Measurements from ENCODE around the gene NNT. TPM values are rescaled to one million over a fixed set of nuclear protein-coding genes. Genes with fewer than 3 reads are reported as not detected.
"Not testable (repeated sequence)": the region's sequence is repeated elsewhere in the genome, so short reads cannot be mapped to it uniquely, and the experiment has no call there.

The NNT gene
- total RNA-seq, 1 donor from 2014 or later = 80.4 TPM

GRCh38 chr5:43658509-43658908 is 55.5 kb downstream of the NNT start:
- no peaks in the 10 kb centered on the region for H3K4me1 Mint-ChIP-seq (ENCODE audit: unreplicated experiment)
- no peak overlapping the region for H3K27ac Mint-ChIP-seq
- TF ChIP-seq CTCF (conservative IDR thresholded peaks at IDR 0.05) = no peak
- H3K9me3 Mint-ChIP-seq = peaks cover 4% of the 10 kb centered on the region
- no peak overlapping the region for H3K4me3 Mint-ChIP-seq
- no peak for DNase-seq (ENCODE audit: extremely low spot score, unreplicated experiment)
- H3K27me3 Mint-ChIP-seq = no peaks in the 10 kb centered on the region
- peaks cover 27% of the 10 kb centered on the region for H3K36me3 Mint-ChIP-seq

- no peak for TF ChIP-seq CTCF (conservative IDR thresholded peaks at IDR 0.05)
- Mint-ChIP-seq H3K9me3 (peaks cover 4% of the 10 kb centered on the region), H3K27ac (no peak overlapping the region), H3K4me3 (no peak overlapping the region), H3K36me3 (peaks cover 29% of the 10 kb centered on the region), H3K4me1 (ENCODE audit: unreplicated experiment) (no peaks in the 10 kb centered on the region), H3K27me3 (no peaks in the 10 kb centered on the region)
- no peak for DNase-seq (ENCODE audit: extremely low spot score, unreplicated experiment)
Measured at GRCh38 chr5:43659075-43659474, 56.1 kb downstream of the NNT start.

- no peak overlapping the region for H3K4me3 Mint-ChIP-seq
- no peaks in the 10 kb centered on the region for H3K27me3 Mint-ChIP-seq
- peak; percentile 76 for TF ChIP-seq CTCF (conservative IDR thresholded peaks at IDR 0.05)
- H3K27ac Mint-ChIP-seq = no peak overlapping the region
- no peak for DNase-seq (ENCODE audit: extremely low spot score, unreplicated experiment)
- H3K36me3 Mint-ChIP-seq = peaks cover 33% of the 10 kb centered on the region
- peaks cover 4% of the 10 kb centered on the region for H3K9me3 Mint-ChIP-seq
- no peaks in the 10 kb centered on the region for H3K4me1 Mint-ChIP-seq (ENCODE audit: unreplicated experiment)
Measured at GRCh38 chr5:43661102-43661501, 58.1 kb downstream of the NNT start.

- DNase-seq (ENCODE audit: extremely low spot score, unreplicated experiment) = no peak
- Mint-ChIP-seq H3K9me3 (peaks cover 4% of the 10 kb centered on the region), H3K4me1 (ENCODE audit: unreplicated experiment) (no peaks in the 10 kb centered on the region), H3K4me3 (no peak overlapping the region), H3K36me3 (peaks cover 28% of the 10 kb centered on the region), H3K27me3 (no peaks in the 10 kb centered on the region), H3K27ac (no peak overlapping the region)
- no peak for TF ChIP-seq CTCF (conservative IDR thresholded peaks at IDR 0.05)
Measured at GRCh38 chr5:43663916-43664315, 60.9 kb downstream of the NNT start.

GRCh38 chr5:43664501-43665040 is 61.6 kb downstream of the NNT start:
- Mint-ChIP-seq H3K4me1 (ENCODE audit: unreplicated experiment) (no peaks in the 10 kb centered on the region), H3K27ac (no peak overlapping the region), H3K36me3 (peaks cover 28% of the 10 kb centered on the region), H3K9me3 (peaks cover 4% of the 10 kb centered on the region), H3K4me3 (no peak overlapping the region), H3K27me3 (no peaks in the 10 kb centered on the region)
- DNase-seq (ENCODE audit: extremely low spot score, unreplicated experiment) = no peak
- TF ChIP-seq CTCF (conservative IDR thresholded peaks at IDR 0.05) = no peak

GRCh38 chr5:43665749-43666148 is 62.8 kb downstream of the NNT start:
- not testable (repeated sequence) for H3K27ac Mint-ChIP-seq; H3K4me1 Mint-ChIP-seq (ENCODE audit: unreplicated experiment); H3K27me3 Mint-ChIP-seq; DNase-seq (ENCODE audit: extremely low spot score, unreplicated experiment); H3K4me3 Mint-ChIP-seq; H3K9me3 Mint-ChIP-seq
- peaks cover 30% of the 10 kb centered on the region for H3K36me3 Mint-ChIP-seq

GRCh38 chr5:43666728-43667127 is 63.7 kb downstream of the NNT start:
- peaks cover 32% of the 10 kb centered on the region for H3K36me3 Mint-ChIP-seq
- not testable (repeated sequence) for H3K27me3 Mint-ChIP-seq; DNase-seq (ENCODE audit: extremely low spot score, unreplicated experiment); H3K4me3 Mint-ChIP-seq; H3K4me1 Mint-ChIP-seq (ENCODE audit: unreplicated experiment); H3K27ac Mint-ChIP-seq; H3K9me3 Mint-ChIP-seq

GRCh38 chr5:43667379-43667778 is 64.4 kb downstream of the NNT start:
- not testable (repeated sequence) for H3K27me3 Mint-ChIP-seq

More at GRCh38 chr5:43667379-43667778, 64.4 kb downstream of the NNT start:
- DNase-seq (ENCODE audit: extremely low spot score, unreplicated experiment); H3K4me3 Mint-ChIP-seq; H3K4me1 Mint-ChIP-seq (ENCODE audit: unreplicated experiment); H3K9me3 Mint-ChIP-seq; H3K27ac Mint-ChIP-seq: not testable (repeated sequence)
- H3K36me3 Mint-ChIP-seq = peaks cover 34% of the 10 kb centered on the region

Data from type B pancreatic cell (in vitro differentiated cells).